K562 (cell line): ENCODE data around the gene EDNRB. TPM values are rescaled to one million over a fixed set of nuclear protein-coding genes. Genes with fewer than 3 reads are reported as not detected.

Experiments used
- ATAC-seq: fragments of 200-7000 bp; cut with Tn5 transposase; 3 replicates; pipeline ENCODE4 v1.9.1; 2020; ENCODE audit warnings: moderate library complexity
- BruUV-seq: library from RNA; stranded (reverse); fragments of 400-500 nt; replicated peaks from 2 replicates; lab custom pipeline; 2021; lab: Mats Ljungman, UMichigan
- CTCF ChIA-PET: fragments of 300-600 bp; formaldehyde crosslinking; extraction: SDS; loops from one replicate; lab custom pipeline; 2021; ENCODE audit warnings: low intra/inter-chr PET ratio; lab: Yijun Ruan, JAX
- POLR2A ChIA-PET: fragments of 300-600, 350-650 bp; sonication (Branson Sonifier 250); formaldehyde crosslinking; extraction: SDS; loops from one replicate; lab custom pipeline; 2021; ENCODE audit warnings: antibody characterized with exemption, inconsistent platforms; lab: Yijun Ruan, JAX
- DNase-seq, 4 experiments: peaks; one replicate each; pipeline versions ENCODE4 v3.0.0 to v3.0.0-alpha.2; 2011 to 2018; ENCODE audit warnings: low spot score in 3 of 4, mixed read lengths in 3 of 4; ENCODE audit errors: extremely low read depth in 1 of 4
- FAIRE-seq: peaks from 2 replicates; lab custom pipeline; 2011; peaks lifted over from hg19 to GRCh38; lab: Jason Lieb, UNC
- H2AFZ ChIP-seq: 2 replicates; pipeline ENCODE4 v1.6.0; 2011; ENCODE audit warnings: low read depth, low read length, control low read depth, inconsistent platforms
- H3K27ac ChIP-seq: fragments of 200-600 bp; 3 replicates; pipeline ENCODE4 v1.8.0; 2011; ENCODE audit warnings: low read depth, mild to moderate bottlenecking, control low read depth, inconsistent platforms, low read length, moderate library complexity, mixed read lengths; ENCODE audit errors: extremely low read depth
- H3K27me3 ChIP-seq, 2 experiments: fragments of 300-600 bp in 1 of 2; 2 replicates in 1 of 2; 3 replicates in 1 of 2; pipeline versions ENCODE4 v1.6.0 to v1.8.0; 2011; ENCODE audit warnings: inconsistent platforms in 2 of 2, low read length in 2 of 2, mild to moderate bottlenecking in 1 of 2, mixed read lengths in 1 of 2, moderate library complexity in 1 of 2; ENCODE audit not compliant: control insufficient read depth in 2 of 2, insufficient read depth in 2 of 2
- H3K36me3 ChIP-seq: fragments of 300-600 bp; 3 replicates; pipeline ENCODE4 v1.8.0; 2011; ENCODE audit warnings: mild to moderate bottlenecking, low read length, inconsistent platforms; ENCODE audit not compliant: control insufficient read depth, insufficient read depth
- H3K4me1 ChIP-seq, 2 experiments: fragments of 200-600 bp in 1 of 2; replicated peaks in 1 of 2; 2 replicates in 1 of 2; 3 replicates in 1 of 2; pipeline versions ENCODE4 v1.5.1 to v1.8.0; 2011; ENCODE audit warnings: inconsistent platforms in 2 of 2, low read length in 2 of 2, mild to moderate bottlenecking in 1 of 2, mixed read lengths in 1 of 2, moderate library complexity in 1 of 2; ENCODE audit not compliant: control insufficient read depth in 2 of 2, insufficient read depth in 2 of 2
- H3K4me2 ChIP-seq: 2 replicates; pipeline ENCODE4 v1.6.1; 2011; ENCODE audit warnings: low read length, control low read depth, inconsistent platforms, mixed read lengths; ENCODE audit not compliant: insufficient read depth
- H3K4me3 ChIP-seq: fragments of 200-600 bp; sonication (generic), shearing (Covaris generic); 2 replicates; pipeline ENCODE4 v1.5.1; 2016; ENCODE audit warnings: control low read depth, inconsistent platforms
- H3K79me2 ChIP-seq: fragments of 200-600 bp; 3 replicates; pipeline ENCODE4 v1.8.0; 2011; ENCODE audit warnings: low read length, inconsistent platforms; ENCODE audit not compliant: control insufficient read depth, insufficient read depth
- H3K9ac ChIP-seq, 2 experiments: 2 replicates each; pipeline versions ENCODE4 v1.6.0 to v1.6.1; 2011; ENCODE audit warnings: low read depth in 2 of 2, low read length in 2 of 2, control low read depth in 1 of 2, inconsistent platforms in 1 of 2, mild to moderate bottlenecking in 1 of 2, mixed read lengths in 1 of 2; ENCODE audit not compliant: insufficient read depth in 1 of 2
- H3K9me1 ChIP-seq: one replicate; pipeline ENCODE4 v1.6.0; 2011; ENCODE audit warnings: inconsistent platforms, mild to moderate bottlenecking, low read length, moderate library complexity; ENCODE audit not compliant: control insufficient read depth, insufficient read depth
- H3K9me3 ChIP-seq: replicated peaks from 2 replicates; pipeline ENCODE4 v1.5.1; 2011; ENCODE audit warnings: low read depth, low read length, inconsistent platforms; ENCODE audit not compliant: control insufficient read depth, insufficient read depth
- H4K20me1 ChIP-seq: replicated peaks from 2 replicates; pipeline ENCODE4 v1.6.1; 2011; ENCODE audit warnings: low read length, inconsistent platforms, mixed read lengths; ENCODE audit not compliant: control insufficient read depth, insufficient read depth
- SREBF2 ChIP-seq: sonication (generic); formaldehyde crosslinking; IDR thresholded peaks from 2 replicates; pipeline ENCODE4 v1.4.0; 2020; ENCODE audit warnings: mild to moderate bottlenecking, missing genetic modification reagents
- WGBS: fragments of 100-300 bp; shearing (Covaris generic); methylation state at CpG from one replicate; pipeline ENCODE4 v1.1.6; 2016; ENCODE audit warnings: low coverage, mixed read lengths; ENCODE audit not compliant: insufficient coverage; ENCODE audit errors: missing lambda C conversion rate; 5-methylcytosine and 5-hydroxymethylcytosine counted together
- in situ Hi-C: fragments of 300-500 bp; cut with MboI; formaldehyde crosslinking; loops from 4 replicates; pipeline ENCODE4 v1.15.0; 2018; ENCODE audit warnings: inconsistent platforms, mixed read lengths
- intact Hi-C: fragments of 100-400 bp; cut with micrococcal nuclease; formaldehyde crosslinking; loops from 2 replicates; pipeline ENCODE4 v1.14.2; 2022
- polyA plus RNA-seq, 8 experiments: library from polyadenylated mRNA; depleted of rRNA in 4 of 8; stranded (reverse) in 5 of 8; unstranded in 3 of 8; fragments of >200 nt; fragmentation: Nextera tagmentation in 2 of 8; fragmentation: Illumina TruSeq in 1 of 8; extraction: Ambion mirVana in 2 of 8; extraction: Trizol in 1 of 8; gene quantifications; 2 replicates each; pipeline versions ENCODE4 v1.2.1 to v1.2.3, GENCODE V29; 2011 to 2014; ENCODE audit warnings: inconsistent platforms in 1 of 8, missing spikeins in 1 of 8
- total RNA-seq, 7 experiments: library from RNA; depleted of rRNA in 6 of 7; stranded (reverse); fragments of >200 nt in 6 of 7; fragmentation: Illumina TruSeq in 2 of 7; extraction: Trizol in 2 of 7; gene quantifications; 2 replicates each; pipeline versions ENCODE4 v1.2.1 to v1.2.3, GENCODE V29; 2011 to 2021; ENCODE audit warnings: low replicate concordance in 1 of 7
- TF ChIP-seq, protein P1 (sequence below): sonication (generic); formaldehyde crosslinking; IDR thresholded peaks from 2 replicates; pipeline ENCODE4 v1.9.0; 2022; ENCODE audit warnings: mild to moderate bottlenecking, missing genetic modification reagents
- TF ChIP-seq, protein P2 (sequence below): sonication (generic); formaldehyde crosslinking; IDR thresholded peaks from 2 replicates; pipeline ENCODE4 v1.8.1; 2023; ENCODE audit warnings: mild to moderate bottlenecking, missing genetic modification reagents

The EDNRB gene
- total and polyA plus RNA-seq, 9 of the 15 experiments (the other 6 are each of a cell fraction or from before 2014, with no cell fraction given), result 0.04 TPM; not detected in 8

DNA sequence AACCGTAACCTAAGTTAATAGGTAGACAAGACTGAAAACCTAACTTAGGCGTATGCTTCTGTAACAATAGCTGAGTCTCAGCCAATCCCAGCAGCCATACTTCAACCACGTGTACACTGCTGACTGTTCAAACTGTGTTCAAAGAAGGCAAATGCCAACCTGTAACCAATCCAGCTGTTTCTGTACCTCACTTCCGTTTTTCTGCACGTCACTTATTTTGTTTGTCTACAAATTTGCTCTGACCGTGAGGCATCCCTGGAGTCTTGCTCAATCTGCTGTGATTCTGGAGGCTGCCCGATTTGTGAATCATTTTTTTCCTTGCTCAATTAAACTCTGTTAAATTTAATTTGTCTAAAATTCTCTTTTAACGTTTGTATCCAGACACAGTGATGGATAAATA lies 59.2 kb downstream of the EDNRB start:
- H3K4me2 ChIP-seq, result no peak overlapping the region
- H3K79me2 ChIP-seq, result no peaks in the 10 kb centered on the region
- intact Hi-C loops, result no loop called here
- BruUV-seq, result no TSS peak
- no peaks in the 10 kb centered on the region for H3K4me1 ChIP-seq
- no peaks in the 10 kb centered on the region for H4K20me1 ChIP-seq
- no peak overlapping the region for H3K9ac ChIP-seq
- 3% methylated on average over 8 of the region's 8 CpGs for WGBS
- H2AFZ ChIP-seq, result no peak overlapping the region
- H3K36me3 ChIP-seq, result no peaks in the 10 kb centered on the region
- no peaks in the 10 kb centered on the region for H3K9me3 ChIP-seq
- no peak for ATAC-seq
- no peak overlapping the region for H3K4me3 ChIP-seq
- CTCF ChIA-PET, result no interaction called here
- in situ Hi-C loops, result no loop called here
- DNase-seq, result no peak
- POLR2A ChIA-PET, result no interaction called here
- no peaks in the 10 kb centered on the region for H3K27me3 ChIP-seq
- no peak overlapping the region for H3K27ac ChIP-seq
- no peak for TF ChIP-seq SREBF2 (CRISPR knock-in tag)
- TF ChIP-seq, protein P1, sequence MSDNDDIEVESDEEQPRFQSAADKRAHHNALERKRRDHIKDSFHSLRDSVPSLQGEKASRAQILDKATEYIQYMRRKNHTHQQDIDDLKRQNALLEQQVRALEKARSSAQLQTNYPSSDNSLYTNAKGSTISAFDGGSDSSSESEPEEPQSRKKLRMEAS (CRISPR knock-in tag), result no peak
- TF ChIP-seq, protein P2, sequence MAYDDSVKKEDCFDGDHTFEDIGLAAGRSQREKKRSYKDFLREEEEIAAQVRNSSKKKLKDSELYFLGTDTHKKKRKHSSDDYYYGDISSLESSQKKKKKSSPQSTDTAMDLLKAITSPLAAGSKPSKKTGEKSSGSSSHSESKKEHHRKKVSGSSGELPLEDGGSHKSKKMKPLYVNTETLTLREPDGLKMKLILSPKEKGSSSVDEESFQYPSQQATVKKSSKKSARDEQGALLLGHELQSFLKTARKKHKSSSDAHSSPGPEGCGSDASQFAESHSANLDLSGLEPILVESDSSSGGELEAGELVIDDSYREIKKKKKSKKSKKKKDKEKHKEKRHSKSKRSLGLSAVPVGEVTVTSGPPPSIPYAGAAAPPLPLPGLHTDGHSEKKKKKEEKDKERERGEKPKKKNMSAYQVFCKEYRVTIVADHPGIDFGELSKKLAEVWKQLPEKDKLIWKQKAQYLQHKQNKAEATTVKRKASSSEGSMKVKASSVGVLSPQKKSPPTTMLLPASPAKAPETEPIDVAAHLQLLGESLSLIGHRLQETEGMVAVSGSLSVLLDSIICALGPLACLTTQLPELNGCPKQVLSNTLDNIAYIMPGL (CRISPR knock-in tag), result no peak
- FAIRE-seq, result no peak
- no peaks in the 10 kb centered on the region for H3K9me1 ChIP-seq
